Measurements from ENCODE around the gene TNFRSF1A.

The TNFRSF1A gene

DNA sequence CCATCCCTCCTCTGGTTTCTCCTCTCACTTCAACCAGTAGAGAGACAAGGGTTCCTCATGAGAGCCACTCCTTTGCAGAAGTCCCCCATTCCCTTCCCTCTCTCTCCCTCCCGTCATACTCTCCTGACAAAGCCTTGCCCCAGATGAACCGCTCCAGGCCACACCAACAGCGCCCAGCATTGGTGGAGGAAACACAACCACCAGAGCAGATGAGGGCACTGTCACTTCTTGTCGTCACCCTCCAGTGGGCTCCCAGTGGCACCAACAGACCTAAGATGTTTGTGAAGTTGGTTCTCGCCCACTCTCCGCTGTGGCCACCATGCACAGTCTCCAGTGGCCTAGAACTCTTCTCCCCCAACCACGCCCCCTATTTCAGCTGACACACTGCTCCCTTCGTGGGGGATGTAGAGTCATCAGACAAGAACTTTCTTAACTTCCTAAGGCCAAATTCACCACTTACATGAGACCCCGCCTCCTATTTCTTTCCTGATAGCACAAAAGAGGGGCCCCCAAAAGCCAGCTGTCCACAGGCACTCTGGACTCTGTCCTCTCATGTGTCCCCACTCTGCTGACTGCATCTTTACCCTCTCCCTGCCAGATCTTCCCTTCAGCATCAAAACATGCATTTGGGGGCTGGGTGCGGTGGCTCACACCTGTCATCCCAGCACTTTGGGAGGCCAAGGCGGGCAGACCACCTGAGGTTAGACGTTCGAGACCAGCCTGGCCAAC lies 60.6 kb downstream of the TNFRSF1A start:
- Histone ChIP-seq H3K4me1 (ENCODE audit: insufficient read depth, low read length) (peaks cover 26% of the 10 kb centered on the region), H3K27me3 (ENCODE audit: control insufficient read depth in 1 of 2, insufficient read depth in 2 of 2, low read length in 2 of 2) (no peaks in the 10 kb centered on the region), H3K9ac (ENCODE audit: low read length) (no peak overlapping the region), H3K36me3 (ENCODE audit: insufficient read depth, low read length) (no peaks in the 10 kb centered on the region), H3K9me3 (ENCODE audit: low read length) (no peaks in the 10 kb centered on the region), H3K4me3 (ENCODE audit: low read depth in 1 of 2, low read length in 2 of 2) (no peak overlapping the region), H3K27ac (ENCODE audit: low read depth, low read length) (no peak overlapping the region)

DNA sequence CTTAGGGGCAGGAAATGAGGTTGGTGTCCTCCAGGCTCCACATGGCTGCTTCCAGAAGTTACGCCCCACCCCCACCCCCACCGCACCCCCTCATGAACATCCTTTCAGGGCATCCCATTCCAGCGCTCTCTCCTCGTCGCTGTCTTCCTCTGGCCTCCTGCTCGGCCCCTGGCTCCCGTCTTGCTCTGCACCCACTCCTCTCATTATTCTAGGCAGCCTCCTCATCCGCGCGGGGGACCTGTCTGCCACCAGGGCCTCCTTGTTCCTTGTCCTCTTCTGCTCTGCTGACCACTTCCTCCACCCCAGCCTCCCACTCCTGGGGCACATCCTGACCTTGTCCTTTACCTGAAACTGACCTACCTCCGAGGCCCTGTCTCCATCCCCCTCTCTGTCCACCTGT lies 61.2 kb downstream of the TNFRSF1A start:
- H3K27me3 ChIP-seq (ENCODE audit: control insufficient read depth in 1 of 2, insufficient read depth in 2 of 2, low read length in 2 of 2) = no peaks in the 10 kb centered on the region
- no peak overlapping the region for H3K9ac ChIP-seq (ENCODE audit: low read length)
- H3K4me3 ChIP-seq (ENCODE audit: low read depth in 1 of 2, low read length in 2 of 2) = no peak overlapping the region
- peaks cover 26% of the 10 kb centered on the region for H3K4me1 ChIP-seq (ENCODE audit: insufficient read depth, low read length)
- H3K27ac ChIP-seq (ENCODE audit: low read depth, low read length) = no peak overlapping the region
- no peaks in the 10 kb centered on the region for H3K36me3 ChIP-seq (ENCODE audit: insufficient read depth, low read length)
- no peaks in the 10 kb centered on the region for H3K9me3 ChIP-seq (ENCODE audit: low read length)

GRCh38 chr12:6280053-6280469 lies 61.8 kb downstream of the TNFRSF1A start:
- no peak overlapping the region for H3K4me3 ChIP-seq (ENCODE audit: low read depth in 1 of 2, low read length in 2 of 2)
- H3K27me3 ChIP-seq (ENCODE audit: control insufficient read depth in 1 of 2, insufficient read depth in 2 of 2, low read length in 2 of 2) = no peaks in the 10 kb centered on the region
- no peaks in the 10 kb centered on the region for H3K36me3 ChIP-seq (ENCODE audit: insufficient read depth, low read length)
- H3K27ac ChIP-seq (ENCODE audit: low read depth, low read length) = peak overlapping the region; percentile 4
- peak overlapping the region; percentile 14 for H3K9ac ChIP-seq (ENCODE audit: low read length)
- H3K9me3 ChIP-seq (ENCODE audit: low read length) = no peaks in the 10 kb centered on the region
- peaks cover 26% of the 10 kb centered on the region for H3K4me1 ChIP-seq (ENCODE audit: insufficient read depth, low read length)

GRCh38 chr12:6279631-6280030 lies 62.2 kb downstream of the TNFRSF1A start:
- Histone ChIP-seq H3K4me3 (ENCODE audit: low read depth in 1 of 2, low read length in 2 of 2) (no peak overlapping the region), H3K27me3 (ENCODE audit: control insufficient read depth in 1 of 2, insufficient read depth in 2 of 2, low read length in 2 of 2) (no peaks in the 10 kb centered on the region), H3K27ac (ENCODE audit: low read depth, low read length) (peak overlapping the region; percentile 4), H3K9ac (ENCODE audit: low read length) (peak overlapping the region; percentile 14), H3K4me1 (ENCODE audit: insufficient read depth, low read length) (peaks cover 26% of the 10 kb centered on the region), H3K36me3 (ENCODE audit: insufficient read depth, low read length) (no peaks in the 10 kb centered on the region), H3K9me3 (ENCODE audit: low read length) (no peaks in the 10 kb centered on the region)

GRCh38 chr12:6279256-6279628 lies 62.6 kb downstream of the TNFRSF1A start:
- peaks cover 30% of the 10 kb centered on the region for H3K4me1 ChIP-seq (ENCODE audit: insufficient read depth, low read length)
- peak overlapping the region; percentile 14 for H3K9ac ChIP-seq (ENCODE audit: low read length)
- no peaks in the 10 kb centered on the region for H3K9me3 ChIP-seq (ENCODE audit: low read length)
- no peak overlapping the region for H3K4me3 ChIP-seq (ENCODE audit: low read depth in 1 of 2, low read length in 2 of 2)
- H3K27ac ChIP-seq (ENCODE audit: low read depth, low read length) = peak overlapping the region; percentile 4
- no peaks in the 10 kb centered on the region for H3K27me3 ChIP-seq (ENCODE audit: control insufficient read depth in 1 of 2, insufficient read depth in 2 of 2, low read length in 2 of 2)
- no peaks in the 10 kb centered on the region for H3K36me3 ChIP-seq (ENCODE audit: insufficient read depth, low read length)

Data from muscle layer of colon (tissue), 2 donors.